ENCODE data around the gene TEX52. TPM values are rescaled to one million over a fixed set of nuclear protein-coding genes. Genes with fewer than 3 reads are reported as not detected.
"Not testable (repeated sequence)": the region's sequence is repeated elsewhere in the genome, so short reads cannot be mapped to it uniquely, and the experiment has no call there.

The TEX52 gene
- total and polyA plus RNA-seq, 2 of the 8 experiments (the other 6 are each of a cell fraction or from before 2014, with no cell fraction given) = not detected

- no peak for TF ChIP-seq USF2 (IDR thresholded peaks at IDR 0.05; ENCODE audit: low read length)
- TF ChIP-seq KDM1A (IDR thresholded peaks at IDR 0.05; ENCODE audit: borderline replicate concordance, low read length) = no peak
Observed at GRCh38 chr12:2864198-2864597, 7.4 kb upstream of the TEX52 start (continued).

- not testable (repeated sequence) for H4K20me1 ChIP-seq (replicated peaks in 1 of 2; ENCODE audit: control insufficient read depth in 1 of 2, insufficient read depth in 2 of 2, low read length in 2 of 2); FAIRE-seq; H3K18ac ChIP-seq (ENCODE audit: extremely low read depth, low read length); H3K9ac ChIP-seq (replicated peaks in 1 of 4; ENCODE audit: extremely low read depth in 1 of 4, low read depth in 3 of 4, low read length in 3 of 4); H4K5ac ChIP-seq (ENCODE audit: insufficient read length, low read depth, low read length); H3K23me2 ChIP-seq (ENCODE audit: low read depth, low read length); H2BK120ac ChIP-seq (replicated peaks; ENCODE audit: low read depth, low read length); DNase-seq (ENCODE audit: low read depth in 1 of 2, low spot score in 2 of 2); H3K9me3 ChIP-seq (ENCODE audit: insufficient read depth in 2 of 2, low read depth in 1 of 2, low read length in 1 of 2); H3K56ac ChIP-seq (replicated peaks; ENCODE audit: insufficient read length, low read depth, low read length); H2BK15ac ChIP-seq (ENCODE audit: low read length); H2BK5ac ChIP-seq (ENCODE audit: low read depth, low read length); H3K4me3 ChIP-seq (ENCODE audit: extremely low read depth in 1 of 4, insufficient read depth in 2 of 4, low read depth in 3 of 4, low read length in 4 of 4); H2BK12ac ChIP-seq (ENCODE audit: low read depth, low read length); H3K14ac ChIP-seq (ENCODE audit: insufficient read length); H3K4me2 ChIP-seq (ENCODE audit: insufficient read depth in 1 of 2, low read depth in 2 of 2, low read length in 2 of 2); H3K23ac ChIP-seq (ENCODE audit: insufficient read length); H4K91ac ChIP-seq (replicated peaks; ENCODE audit: insufficient read length, low read length); H4K8ac ChIP-seq (ENCODE audit: extremely low read depth, insufficient read depth, low read length); H3K79me1 ChIP-seq (ENCODE audit: low read depth, low read length); H2AK5ac ChIP-seq (ENCODE audit: low read depth, low read length); H2AFZ ChIP-seq (ENCODE audit: low read length); H3K27me3 ChIP-seq (replicated peaks in 1 of 4; ENCODE audit: control insufficient read depth in 3 of 4, extremely low read depth in 1 of 4, insufficient read depth in 3 of 4, low read length in 3 of 4); H3K4me1 ChIP-seq (replicated peaks in 1 of 4; ENCODE audit: control insufficient read depth in 3 of 4, insufficient read depth in 4 of 4, low read length in 3 of 4); H3K27ac ChIP-seq (ENCODE audit: low read depth, low read length); H2BK20ac ChIP-seq (ENCODE audit: low read length); H3K4ac ChIP-seq (replicated peaks; ENCODE audit: insufficient read length, low read depth, low read length); H3K79me2 ChIP-seq (ENCODE audit: control insufficient read depth in 1 of 2, insufficient read depth in 2 of 2, low read length in 2 of 2)
- ChIA-PET POLR2A (ENCODE audit: partially characterized antibody) (interaction anchor here (0.7 to 2.3 kb wide), 6 partner anchors 10 to 63 kb away, joined by 3 to 5 read pairs (median 3); partner anchors contain the start of genes FOXM1 and RHNO1), CTCF (ENCODE audit: partially characterized antibody) (interaction anchor here (0.6 to 4.0 kb wide), 10 partner anchors 10 to 179 kb away, joined by 3 to 20 read pairs (median 4); partner anchors contain the start of genes FOXM1 and RHNO1)
- 94% methylated on average over 7 of the region's 7 CpGs; no CpG with 5 or more reads in 1 of the 2 experiments for WGBS, 2 experiments (ENCODE audit: extremely low coverage in 1 of 2, insufficient coverage in 1 of 2, insufficient read length in 1 of 2, insufficient replicate concordance in 2 of 2, low coverage in 1 of 2, low lambda C conversion rate in 2 of 2, missing lambda C conversion rate in 1 of 2)
- peaks cover 28 to 83% (median 66%) of the 10 kb centered on the region in 4 experiments for H3K36me3 ChIP-seq (ENCODE audit: control insufficient read depth in 2 of 4, insufficient read depth in 4 of 4, low read length in 3 of 4)
Observed at GRCh38 chr12:2863402-2863801, 6.6 kb upstream of the TEX52 start.
